Erythroblast (primary cell): ENCODE measurements around the gene TJAP1.

Source experiments
- GATA1 ChIP-seq: IDR thresholded peaks from 2 replicates; pipeline ENCODE4 v1.6.1; 2011; ENCODE audit warnings: low read depth, mild to moderate bottlenecking, control low read depth, low read length, moderate library complexity
- POLR2A ChIP-seq: IDR thresholded peaks from 2 replicates; pipeline ENCODE4 v1.6.1; 2011; ENCODE audit warnings: mild to moderate bottlenecking, low read length

DNA sequence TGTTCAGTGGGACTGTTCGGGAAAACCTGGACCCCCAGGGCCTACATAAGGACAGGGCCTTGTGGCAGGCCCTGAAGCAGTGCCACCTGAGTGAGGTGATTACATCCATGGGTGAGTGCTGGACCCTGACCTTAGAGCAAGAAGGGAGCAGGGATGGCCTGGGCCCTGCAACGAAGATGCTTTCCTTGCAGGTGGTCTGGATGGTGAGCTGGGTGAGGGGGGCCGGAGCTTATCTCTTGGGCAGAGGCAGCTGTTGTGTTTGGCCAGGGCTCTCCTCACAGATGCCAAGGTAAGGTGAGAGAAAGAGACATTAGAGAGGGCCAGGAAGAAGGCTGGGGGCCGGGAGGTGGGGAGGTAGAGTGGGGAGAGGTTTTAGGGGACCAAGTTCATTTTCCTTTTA, 28.5 kb upstream of the TJAP1 start:
- no peak for TF ChIP-seq POLR2A
- no peak for TF ChIP-seq GATA1
